Common myeloid progenitor, CD34-positive (primary cell): Measurements from ENCODE around the gene CLEC4A.
"Not testable (repeated sequence)": the region's sequence is repeated elsewhere in the genome, so short reads cannot be mapped to it uniquely, and the experiment has no call there.

Experiments used
- CTCF ChIA-PET: fragments of 350-600 bp; sonication (Branson Sonifier 250); formaldehyde crosslinking; loops from one replicate; lab custom pipeline; 2021; ENCODE audit warnings: antibody characterized with exemption; lab: Charles Lee
- POLR2A ChIA-PET: fragments of 350-600 bp; sonication (Branson Sonifier 250); formaldehyde crosslinking; loops from one replicate; lab custom pipeline; 2021; ENCODE audit warnings: antibody characterized with exemption; lab: Charles Lee
- DNase-seq, 3 donors: peaks; one replicate each; pipeline versions ENCODE4 v3.0.0 to v3.0.0-alpha.2; 2013
- H3K27ac ChIP-seq, 2 experiments: 1 replicate in 1 of 2; 2 replicates in 1 of 2; pipeline ENCODE4 v1.7.0; 2013; ENCODE audit warnings: inconsistent platforms in 2 of 2, low read length in 2 of 2, mild to moderate bottlenecking in 2 of 2, low read depth in 1 of 2, moderate library complexity in 1 of 2; ENCODE audit not compliant: severe bottlenecking in 2 of 2, insufficient read depth in 1 of 2, poor library complexity in 1 of 2
- H3K27me3 ChIP-seq, 5 experiments: replicated peaks in 2 of 5; 1 replicate in 3 of 5; 2 replicates in 2 of 5; pipeline versions ENCODE4 v1.6.1 to v1.7.0; 2013; ENCODE audit warnings: low read length in 4 of 5, mild to moderate bottlenecking in 2 of 5, moderate library complexity in 2 of 5, inconsistent platforms in 1 of 5; ENCODE audit not compliant: insufficient read depth in 5 of 5, control insufficient read depth in 4 of 5
- H3K36me3 ChIP-seq, 4 experiments: 1 replicate in 2 of 4; 2 replicates in 2 of 4; pipeline versions ENCODE4 v1.6.1 to v1.7.0; 2013; ENCODE audit warnings: low read length in 3 of 4, control low read depth in 1 of 4, mild to moderate bottlenecking in 1 of 4; ENCODE audit not compliant: control insufficient read depth in 4 of 4, insufficient read depth in 4 of 4
- H3K4me1 ChIP-seq, 4 experiments: 1 replicate in 3 of 4; 2 replicates in 1 of 4; pipeline versions ENCODE4 v1.6.1 to v1.7.1; 2013; ENCODE audit warnings: low read length in 3 of 4, mild to moderate bottlenecking in 3 of 4, control low read depth in 1 of 4, inconsistent platforms in 1 of 4, moderate library complexity in 1 of 4; ENCODE audit not compliant: control insufficient read depth in 4 of 4, insufficient read depth in 4 of 4; ENCODE audit errors: control extremely low read depth in 1 of 4
- H3K4me3 ChIP-seq, 7 experiments: 1 replicate in 4 of 7; 2 replicates in 3 of 7; pipeline versions ENCODE4 v1.5.1 to v1.7.0; 2013; ENCODE audit warnings: mild to moderate bottlenecking in 7 of 7, low read length in 6 of 7, moderate library complexity in 6 of 7, inconsistent platforms in 2 of 7, low read depth in 2 of 7, control low read depth in 1 of 7; ENCODE audit not compliant: insufficient read depth in 4 of 7, control insufficient read depth in 1 of 7; ENCODE audit errors: extremely low read depth in 1 of 7
- H3K9me3 ChIP-seq, 5 experiments: 1 replicate in 4 of 5; 2 replicates in 1 of 5; pipeline versions ENCODE4 v1.6.1 to v1.7.1; 2013; ENCODE audit warnings: low read length in 4 of 5, mild to moderate bottlenecking in 2 of 5, inconsistent platforms in 1 of 5, low read depth in 1 of 5, moderate library complexity in 1 of 5; ENCODE audit not compliant: control insufficient read depth in 4 of 5, insufficient read depth in 2 of 5; ENCODE audit errors: control extremely low read depth in 1 of 5
- WGBS: methylation state at CpG from one replicate; pipeline ENCODE4 v1.1.5; 2013; ENCODE audit not compliant: insufficient coverage; 5-methylcytosine and 5-hydroxymethylcytosine counted together

The CLEC4A gene

DNA sequence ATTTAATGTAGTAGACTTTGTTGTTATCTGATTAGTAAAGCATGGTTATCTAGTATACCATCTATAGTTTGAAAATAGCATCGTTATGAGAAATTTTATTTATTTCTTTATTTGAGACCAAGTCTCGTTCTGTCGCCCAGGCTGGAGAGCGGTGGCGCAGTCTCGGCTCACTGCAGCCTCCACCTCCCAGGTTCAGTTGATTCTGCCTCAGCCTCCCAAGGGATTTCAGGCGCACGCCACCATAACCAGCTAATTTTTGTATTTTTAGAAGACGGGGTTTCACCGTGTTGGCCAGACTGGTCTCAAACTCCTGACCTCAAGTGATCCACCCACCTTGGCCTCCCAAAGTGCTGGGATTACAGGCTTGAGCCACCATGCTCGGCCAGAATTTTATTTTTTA, 34.1 kb upstream of the CLEC4A start:
- ChIA-PET CTCF (interaction anchor here (1.0 to 1.8 kb wide), 2 partner anchors 12 to 148 kb away, joined by 3 to 5 read pairs; no protein-coding TSS in a partner anchor), POLR2A (interaction anchor here (0.7 kb wide), 1 partner anchor 141 kb away, joined by 4 read pairs; no protein-coding TSS in a partner anchor)
- DNase-seq, H3K9me3 ChIP-seq, H3K27me3 ChIP-seq, H3K27ac ChIP-seq, H3K4me3 ChIP-seq: not testable (repeated sequence)
- WGBS = 95% methylated on average over 10 of the region's 11 CpGs
- H3K36me3 ChIP-seq = peaks cover 28 to 47% (median 35%) of the 10 kb centered on the region in 4 experiments
- peaks cover 14 to 26% (median 19%) of the 10 kb centered on the region in 4 experiments for H3K4me1 ChIP-seq

DNA sequence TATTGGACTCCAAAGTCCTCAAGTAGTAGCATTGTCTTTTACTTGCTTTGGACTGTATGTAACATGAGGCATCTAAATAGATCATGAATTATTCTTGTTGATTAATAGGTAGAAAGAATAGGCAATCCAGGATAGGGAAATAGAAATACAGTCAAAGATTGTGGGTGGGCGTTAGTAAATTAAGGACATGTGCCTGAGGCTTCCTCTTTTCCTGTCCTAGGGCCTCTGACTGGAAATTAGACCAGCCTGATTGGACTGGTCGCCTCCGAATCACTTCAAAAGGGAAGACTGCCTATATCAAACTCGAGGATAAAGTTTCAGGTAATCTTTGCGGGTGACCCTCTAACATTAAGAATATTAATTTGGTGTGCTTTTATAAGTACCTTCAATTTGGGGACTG, 33.7 kb upstream of the CLEC4A start:
- 100% methylated on average over 2 of the region's 5 CpGs for WGBS
- Histone ChIP-seq H3K4me1 (peaks cover 14 to 25% (median 18%) of the 10 kb centered on the region in 4 experiments), H3K36me3 (peaks cover 30 to 51% (median 39%) of the 10 kb centered on the region in 4 experiments), H3K9me3 (no peaks in the 10 kb centered on the region), H3K4me3 (no peak overlapping the region), H3K27ac (no peak overlapping the region), H3K27me3 (no peaks in the 10 kb centered on the region)
- CTCF ChIA-PET = interaction anchor here (1.8 kb wide), 1 partner anchor 11 kb away, joined by 5 read pairs; no protein-coding TSS in a partner anchor
- no peak for DNase-seq
- POLR2A ChIA-PET = interaction anchor here (0.7 kb wide), 1 partner anchor 141 kb away, joined by 4 read pairs; no protein-coding TSS in a partner anchor

DNA sequence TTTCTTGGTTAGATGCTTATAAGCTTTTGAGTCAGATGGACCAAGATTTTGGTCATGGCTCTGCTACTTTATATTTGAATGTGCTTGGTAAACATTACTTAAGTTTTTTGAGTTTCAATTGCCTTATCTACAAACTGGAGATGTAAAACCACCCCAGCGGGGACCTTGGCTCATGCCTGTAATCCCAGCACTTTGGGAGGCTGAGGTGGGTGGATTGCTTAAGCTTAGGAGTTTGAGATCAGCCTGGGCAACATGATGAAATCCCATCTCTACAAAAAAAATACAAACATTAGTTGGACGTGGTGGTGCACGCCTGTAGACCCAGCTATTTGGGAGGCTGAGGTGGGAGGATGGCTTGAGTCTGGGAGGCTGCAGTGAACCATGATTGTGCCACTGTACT, 30.1 kb upstream of the CLEC4A start:
- Histone ChIP-seq H3K4me3 (no peak overlapping the region), H3K27me3 (no peaks in the 10 kb centered on the region), H3K4me1 (peaks cover 6 to 15% (median 8%) of the 10 kb centered on the region in 4 experiments), H3K9me3 (no peaks in the 10 kb centered on the region), H3K27ac (no peak overlapping the region), H3K36me3 (peaks cover 40 to 81% (median 54%) of the 10 kb centered on the region in 4 experiments)
- no peak for DNase-seq
- CTCF ChIA-PET = interaction anchor here (1.0 to 1.6 kb wide), 3 partner anchors 10 to 47 kb away, joined by 3 to 5 read pairs (median 5); no protein-coding TSS in a partner anchor
- POLR2A ChIA-PET = no interaction called here
- no CpG with 5 or more reads among the region's 3 CpGs for WGBS

DNA sequence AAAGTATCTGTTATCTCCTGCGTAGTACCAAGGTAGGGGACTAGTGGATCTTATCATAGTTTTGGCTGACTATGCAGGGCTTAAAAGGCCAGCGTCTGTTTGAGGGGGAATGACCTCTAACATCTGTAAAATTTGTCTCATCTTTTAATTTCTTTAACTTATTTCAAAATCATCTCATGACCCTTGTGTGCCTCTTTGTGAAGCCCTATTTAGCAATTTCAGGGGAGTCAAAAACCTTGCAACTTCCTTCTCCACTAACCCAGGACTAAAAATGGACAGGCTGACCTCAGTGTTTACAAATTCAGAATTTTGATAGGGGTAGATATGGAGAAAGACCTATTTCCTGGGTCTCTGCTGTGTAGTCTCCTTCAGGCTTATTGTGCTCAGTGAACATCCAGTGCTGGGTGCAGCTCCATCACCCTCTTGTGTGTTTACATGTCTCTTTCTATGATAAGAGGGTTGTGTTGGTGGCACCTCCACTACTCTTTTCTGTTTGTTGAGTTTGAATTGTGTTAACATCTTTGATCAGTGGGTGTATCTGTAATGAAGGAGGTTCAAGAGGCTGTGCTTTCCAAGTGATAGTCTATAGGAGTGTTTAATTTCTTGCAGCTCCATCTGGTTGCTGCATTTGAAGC, 27.0 kb upstream of the CLEC4A start:
- H3K4me3 ChIP-seq = no peak overlapping the region
- no peaks in the 10 kb centered on the region for H3K4me1 ChIP-seq
- no peaks in the 10 kb centered on the region for H3K27me3 ChIP-seq
- 100% methylated on average over 2 of the region's 2 CpGs for WGBS
- no peak overlapping the region for H3K27ac ChIP-seq
- H3K36me3 ChIP-seq = peaks cover 25 to 63% (median 41%) of the 10 kb centered on the region in 4 experiments
- no peak for DNase-seq
- no peaks in the 10 kb centered on the region for H3K9me3 ChIP-seq
- ChIA-PET CTCF (interaction anchor here (1.0 kb wide), 1 partner anchor 136 kb away, joined by 3 read pairs; no protein-coding TSS in a partner anchor), POLR2A (interaction anchor here (0.6 kb wide), 1 partner anchor 10 kb away, joined by 3 read pairs; no protein-coding TSS in a partner anchor)

DNA sequence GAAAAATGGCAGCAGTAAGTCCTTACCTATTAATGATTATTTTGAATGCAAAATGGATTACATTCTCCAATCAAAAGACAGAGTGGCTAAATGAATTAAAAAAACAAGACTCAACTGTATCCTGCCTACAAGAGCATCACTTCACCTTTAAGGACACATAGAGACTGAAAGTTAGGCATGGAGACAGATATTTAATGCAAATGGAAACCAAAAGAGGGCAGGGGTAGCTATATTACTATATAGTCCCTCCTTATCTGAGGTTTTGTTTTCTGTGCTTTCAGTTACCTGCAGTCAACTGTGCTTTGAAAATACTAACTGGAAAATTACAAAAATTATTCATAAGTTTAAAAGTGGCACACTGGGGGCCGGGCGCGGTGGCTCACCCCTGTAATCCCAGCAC, 24.2 kb upstream of the CLEC4A start:
- CTCF ChIA-PET = interaction anchor here (1.6 kb wide), 1 partner anchor 138 kb away, joined by 5 read pairs; no protein-coding TSS in a partner anchor
- no CpG with 5 or more reads among the region's 3 CpGs for WGBS

DNA sequence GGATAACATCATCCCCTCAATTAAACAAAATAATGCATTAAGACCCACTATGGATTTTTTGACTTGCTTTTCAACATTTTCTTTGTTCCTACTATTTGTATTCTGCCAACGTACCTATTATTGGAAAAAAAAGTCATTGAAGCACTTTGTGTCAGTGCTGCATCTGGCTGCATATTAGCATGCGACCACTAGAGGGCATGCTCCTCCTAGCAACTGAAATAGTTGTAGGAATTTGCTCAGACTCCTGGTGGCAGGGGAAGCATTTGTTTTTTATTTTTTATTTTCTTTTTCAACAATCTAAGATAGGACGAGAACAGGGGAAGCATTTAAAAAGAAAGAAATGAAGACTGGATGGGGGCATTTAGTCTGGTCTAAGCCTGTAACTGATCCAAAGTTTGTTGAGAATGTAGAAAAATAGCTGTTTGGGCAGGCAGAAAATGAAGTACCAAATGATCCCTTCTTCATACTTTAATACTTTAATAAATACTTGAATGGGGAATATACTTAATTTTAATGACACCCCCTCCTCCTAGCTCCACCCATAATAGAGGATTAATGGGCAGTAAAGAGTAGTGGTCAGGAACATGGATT, 14.5 kb upstream of the CLEC4A start:
- Histone ChIP-seq H3K4me1 (peaks cover 0 to 3% (median 0%) of the 10 kb centered on the region in 4 experiments), H3K9me3 (no peaks in the 10 kb centered on the region), H3K4me3 (peak overlapping the region in 1 of 7 experiments; percentile 16), H3K27ac (no peak overlapping the region), H3K27me3 (no peaks in the 10 kb centered on the region), H3K36me3 (peaks cover 0 to 2% (median 0%) of the 10 kb centered on the region in 4 experiments)
- POLR2A ChIA-PET = no interaction called here
- CTCF ChIA-PET = interaction anchor here (0.8 to 4.3 kb wide), 15 partner anchors 11 to 132 kb away, joined by 3 to 24 read pairs (median 4); partner anchors contain the start of genes CLEC4A and ZNF705A
- peak; percentile 82 to 90 (median 86) for DNase-seq
- WGBS = 0% methylated on average over 1 of the region's 3 CpGs

More for the DNA sequence above, 24.2 kb upstream of the CLEC4A start:
- no peaks in the 10 kb centered on the region for H3K27me3 ChIP-seq
- POLR2A ChIA-PET = interaction anchor here (1.1 kb wide), 1 partner anchor 11 kb away, joined by 6 read pairs; no protein-coding TSS in a partner anchor
- no peak for DNase-seq
- H3K4me1 ChIP-seq = no peaks in the 10 kb centered on the region
- no peak overlapping the region for H3K27ac ChIP-seq
- no peak overlapping the region for H3K4me3 ChIP-seq
- H3K9me3 ChIP-seq = peaks cover 0 to 5% (median 0%) of the 10 kb centered on the region in 5 experiments
- H3K36me3 ChIP-seq = peaks cover 16 to 35% (median 19%) of the 10 kb centered on the region in 4 experiments
